H1 (cell line): ENCODE data around the gene CAMK2A.

ENCODE experiments used
- CHD2 ChIP-seq: IDR thresholded peaks from 2 replicates; pipeline ENCODE4 v1.6.1; 2012; ENCODE audit warnings: low read length, improper control_type of control experiment
- CREB1 ChIP-seq: IDR thresholded peaks from 2 replicates; pipeline ENCODE4 v1.6.1; 2012; ENCODE audit warnings: inconsistent platforms
- CTCF ChIP-seq, 3 experiments: IDR thresholded peaks; 1 replicate in 2 of 3; 2 replicates in 1 of 3; pipeline versions ENCODE4 v1.5.1 to v1.6.1; 2011; ENCODE audit warnings: low read length in 3 of 3, mild to moderate bottlenecking in 3 of 3, inconsistent platforms in 2 of 3, low read depth in 1 of 3, moderate library complexity in 1 of 3; ENCODE audit not compliant: insufficient read depth in 1 of 3; ENCODE audit errors: control extremely low read depth in 1 of 3
- EGR1 ChIP-seq: IDR thresholded peaks from 2 replicates; pipeline ENCODE4 v1.6.1; 2011; ENCODE audit warnings: low read depth, low read length, borderline replicate concordance
- EZH2 ChIP-seq: fragments of 200-600 bp; sonication (generic); IDR thresholded peaks from 2 replicates; pipeline ENCODE4 v1.7.1; 2012; ENCODE audit warnings: low read depth, mild to moderate bottlenecking, moderate library complexity, low read length, inconsistent platforms; ENCODE audit not compliant: severe bottlenecking
- POLR2A ChIP-seq, 2 experiments: IDR thresholded peaks; 1 replicate in 1 of 2; 2 replicates in 1 of 2; pipeline ENCODE4 v1.6.1; 2011; ENCODE audit warnings: low read depth in 2 of 2, low read length in 2 of 2, mild to moderate bottlenecking in 2 of 2; ENCODE audit errors: control extremely low read depth in 1 of 2
- RNF2 ChIP-seq: fragments of 200-900, 300-1000 bp; sonication (generic); IDR thresholded peaks from 2 replicates; pipeline ENCODE4 v1.7.1; 2016; ENCODE audit warnings: borderline replicate concordance, low read depth, mild to moderate bottlenecking, antibody characterized with exemption, low read length; ENCODE audit not compliant: poor library complexity, severe bottlenecking; ENCODE audit errors: missing control alignments
- SIN3A ChIP-seq, 2 experiments: IDR thresholded peaks in 1 of 2; conservative IDR thresholded peaks in 1 of 2; 2 replicates each; pipeline ENCODE4 v1.6.1; 2011 to 2012; ENCODE audit warnings: low read length in 2 of 2, improper control_type of control experiment in 1 of 2, low read depth in 1 of 2, mild to moderate bottlenecking in 1 of 2
- SUZ12 ChIP-seq: fragments of 200-600 bp; sonication (generic); IDR thresholded peaks from 2 replicates; pipeline ENCODE4 v1.6.1; 2012; ENCODE audit warnings: mild to moderate bottlenecking, inconsistent platforms, low read length, moderate library complexity, mixed read lengths
- YY1 ChIP-seq: IDR thresholded peaks from 2 replicates; pipeline ENCODE4 v1.6.1; 2011; ENCODE audit warnings: low read depth, mild to moderate bottlenecking, low read length

GRCh38 chr5:150219861-150220260, 69.7 kb downstream of the CAMK2A start:
- no peak for TF ChIP-seq YY1
- TF ChIP-seq CTCF (IDR thresholded peaks at IDR 0.05; ENCODE audit: control extremely low read depth in 1 of 3, insufficient read depth in 1 of 3, low read depth in 1 of 3, low read length in 3 of 3), result no peak
- no peak for TF ChIP-seq CHD2
- TF ChIP-seq CREB1, result no peak
- no peak for TF ChIP-seq POLR2A (IDR thresholded peaks at IDR 0.05; ENCODE audit: control extremely low read depth in 1 of 2, low read depth in 2 of 2, low read length in 2 of 2)
- no peak for TF ChIP-seq EZH2
- TF ChIP-seq SIN3A (conservative IDR thresholded peaks at IDR 0.05 in 1 of 2, IDR thresholded peaks at IDR 0.05 in 1 of 2; ENCODE audit: low read depth in 1 of 2, low read length in 2 of 2), result no peak
- TF ChIP-seq EGR1, result no peak
- no peak for TF ChIP-seq RNF2
- no peak for TF ChIP-seq SUZ12
